Limb (tissue), 2 donors: ENCODE measurements around the gene ERVK3-1.
"Not testable (repeated sequence)": the region's sequence is repeated elsewhere in the genome, so short reads cannot be mapped to it uniquely, and the experiment has no call there.

Experiments
- DNase-seq, 2 donors: peaks; one replicate each; pipeline ENCODE4 v3.0.0-alpha.2; 2016; ENCODE audit errors: extremely low spot score in 2 of 2

ERVK3-1 gene, protein sequence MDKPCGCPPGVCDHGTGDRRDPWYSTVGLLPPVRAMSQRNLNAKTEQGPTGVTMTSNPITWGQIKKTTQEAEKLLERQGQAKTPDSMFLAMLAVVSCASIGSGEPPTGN

DNA sequence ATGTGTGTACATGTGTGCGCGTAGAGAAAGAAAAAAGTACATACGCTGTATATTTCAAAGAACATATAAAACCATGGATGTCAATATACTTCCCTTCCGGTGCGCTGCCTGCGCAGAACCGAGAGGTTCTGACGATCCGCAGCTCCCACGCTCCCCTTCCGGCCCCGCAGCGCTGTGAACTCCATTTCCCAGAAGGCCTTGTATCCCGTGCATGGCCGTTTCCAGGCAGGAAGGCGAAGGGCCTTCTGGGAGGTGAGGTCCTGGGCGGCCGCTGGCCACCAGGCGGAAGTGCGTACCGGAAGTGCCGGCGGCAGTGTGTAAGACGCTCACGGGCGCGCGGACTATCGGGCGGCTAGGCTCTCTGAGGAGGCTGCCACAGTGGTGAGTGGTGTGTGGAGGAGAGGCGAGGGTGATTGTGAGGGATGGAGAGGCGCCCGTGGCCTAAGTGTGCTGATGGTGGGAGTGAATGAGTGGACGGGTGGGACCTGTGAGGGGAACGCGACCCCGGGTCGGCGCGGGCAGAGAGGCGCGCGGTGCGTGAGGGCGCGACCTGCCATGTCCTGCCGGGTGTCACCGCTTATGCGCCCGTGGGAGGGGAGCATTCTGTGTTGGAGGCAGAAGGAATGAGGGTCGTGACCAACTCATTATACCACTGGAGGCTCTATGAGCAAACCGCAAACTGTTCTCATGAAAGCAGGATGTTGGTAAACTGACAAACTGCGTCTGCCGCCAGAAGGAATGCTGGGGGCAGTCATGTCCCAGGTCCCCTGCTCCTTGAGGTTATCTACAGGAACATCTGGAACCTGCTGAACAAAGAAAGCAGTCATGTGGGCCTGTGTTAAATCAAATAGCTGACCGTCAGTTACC is at the start of gene ERVK3-1:
ERVK3-1 (plus strand) TSS at position 313 of the 867 bp plus-strand sequence. CDS start 6,792 bp downstream, outside the sequence.
- DNase-seq = peak; percentile 95 to 97

- DNase-seq = not testable (repeated sequence)
These were observed 46.9 kb upstream of the ERVK3-1 start for GRCh38 chr19:58258259-58258658.

DNA sequence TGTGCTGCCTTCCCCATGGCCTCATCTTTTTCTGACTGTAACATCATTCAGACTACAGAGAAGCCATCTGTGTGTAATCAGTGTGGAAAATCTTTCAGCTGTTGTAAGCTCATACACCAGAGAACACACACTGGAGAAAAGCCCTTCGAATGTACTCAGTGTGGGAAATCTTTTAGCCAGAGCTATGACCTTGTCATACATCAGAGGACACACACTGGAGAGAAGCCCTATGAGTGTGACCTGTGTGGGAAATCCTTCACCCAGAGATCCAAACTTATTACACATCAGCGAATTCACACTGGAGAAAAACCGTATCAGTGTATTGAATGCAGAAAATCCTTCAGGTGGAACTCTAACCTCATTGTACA is 43.6 kb upstream of the ERVK3-1 start:
- DNase-seq = no peak

GRCh38 chr19:58261968-58262921 is 42.9 kb upstream of the ERVK3-1 start:
- DNase-seq = no peak

DNA sequence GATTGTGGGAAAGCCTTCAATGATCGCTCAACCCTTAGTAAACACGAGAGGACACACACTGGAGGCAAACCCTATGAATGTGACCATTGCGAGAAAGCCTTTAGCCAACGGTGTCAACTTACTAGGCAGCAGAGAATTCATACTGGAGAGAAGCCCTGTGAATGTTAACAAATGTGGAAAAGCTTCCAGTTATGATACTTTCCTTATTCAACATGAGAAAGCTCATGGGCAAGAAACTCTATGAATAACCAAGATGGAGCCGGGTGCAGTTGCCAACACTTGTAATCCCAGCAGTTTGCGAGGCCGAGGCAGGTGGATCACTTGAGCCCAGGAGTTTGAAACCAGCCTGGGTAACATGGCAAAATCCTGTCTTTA is 42.3 kb upstream of the ERVK3-1 start:
- DNase-seq = no peak

- DNase-seq = no peak
These were observed 40.1 kb upstream of the ERVK3-1 start for GRCh38 chr19:58265100-58265499.

- DNase-seq = no peak
These were observed 36.8 kb upstream of the ERVK3-1 start for GRCh38 chr19:58268344-58268743.

DNA sequence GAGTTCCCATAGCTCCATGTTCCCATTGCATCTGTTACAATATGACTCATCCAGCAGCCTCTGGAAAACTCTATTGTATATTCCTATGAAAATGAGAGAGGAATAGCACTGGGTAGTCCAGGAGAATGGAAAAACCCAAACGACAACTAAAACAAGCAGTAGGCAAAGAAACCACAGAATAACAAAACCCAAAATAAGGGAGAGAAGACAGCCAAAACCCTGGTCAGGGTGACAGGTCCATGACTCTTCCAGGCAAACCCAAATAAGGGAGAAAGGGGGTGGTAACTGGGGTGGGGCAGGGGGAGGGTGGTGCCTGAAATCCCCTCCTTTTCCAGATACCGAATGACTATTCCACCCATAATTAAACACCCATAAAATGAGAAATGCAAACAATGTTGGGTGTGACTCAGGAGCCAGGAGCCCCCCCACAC is 30.4 kb upstream of the ERVK3-1 start:
- no peak for DNase-seq

DNA sequence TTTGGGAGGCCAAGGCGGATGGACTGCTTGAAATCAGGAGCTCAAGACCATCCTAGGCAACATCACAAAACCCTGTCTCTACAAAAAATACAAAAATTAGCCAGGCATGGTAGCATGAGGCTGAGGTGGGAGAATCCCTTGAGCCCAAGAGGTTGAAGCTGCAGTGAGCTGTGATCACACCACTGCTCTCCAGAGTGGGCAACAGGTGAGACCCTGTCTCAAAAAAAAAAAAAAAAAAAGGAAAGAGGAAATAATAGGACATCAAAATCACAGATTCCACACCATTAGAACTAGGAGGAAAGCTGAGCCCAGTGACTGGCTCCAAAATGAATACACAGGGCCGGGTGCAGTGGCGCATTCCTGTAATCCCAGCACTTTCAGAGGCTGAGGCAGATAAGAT is 29.6 kb upstream of the ERVK3-1 start:
- DNase-seq = no peak

DNA sequence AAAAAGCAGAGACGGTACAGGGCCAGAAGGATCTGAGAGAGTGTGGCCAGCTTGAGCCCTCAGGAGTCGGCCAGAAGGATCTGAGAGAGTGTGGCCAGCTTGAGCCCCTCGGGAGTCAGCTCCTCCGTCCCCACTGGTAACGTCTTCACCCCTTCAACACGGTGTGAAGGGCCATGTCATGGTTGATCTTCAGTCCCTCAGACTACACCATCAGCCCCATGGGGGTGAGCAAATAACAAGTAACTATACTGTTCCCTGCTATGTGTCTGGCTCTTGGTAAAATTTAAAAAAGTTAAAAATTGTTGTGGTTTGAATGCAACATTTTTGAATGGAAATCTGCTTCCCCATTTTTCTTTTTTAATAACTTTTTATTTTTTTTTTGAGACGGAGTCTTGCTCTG is 28.0 kb upstream of the ERVK3-1 start:
- DNase-seq = no peak

GRCh38 chr19:58277748-58278540 is 27.2 kb upstream of the ERVK3-1 start:
- DNase-seq = no peak

GRCh38 chr19:58278541-58279041 is 26.6 kb upstream of the ERVK3-1 start, which contains the start of gene ZNF8:
Gene ZNF8 (plus strand): TSS chr19:58278955. CDS start chr19:58279082, 127 bp downstream.
- peak; percentile 98 to 99 for DNase-seq

- peak; percentile 38 to 82 for DNase-seq
These were observed 25.9 kb upstream of the ERVK3-1 start for GRCh38 chr19:58279042-58279924.

DNA sequence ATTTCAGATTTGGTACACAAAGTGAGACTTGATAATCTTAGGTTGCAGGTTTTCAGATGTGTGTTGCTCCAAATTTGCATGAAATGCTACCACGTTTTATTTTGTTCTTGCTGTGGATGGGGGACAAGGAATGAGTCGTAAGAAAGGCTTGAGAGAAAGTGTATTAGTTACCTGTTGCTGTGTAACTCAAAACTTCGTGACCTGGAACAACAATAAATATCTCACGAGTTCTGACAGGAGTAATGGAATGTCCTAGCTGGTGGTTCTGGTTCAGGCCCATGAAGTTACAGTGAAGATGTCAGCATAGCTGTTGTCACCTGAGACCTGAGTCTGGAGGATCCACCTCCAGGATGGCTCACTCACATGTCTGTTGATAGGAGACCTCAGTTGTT is 25.3 kb upstream of the ERVK3-1 start:
- DNase-seq = no peak

DNA sequence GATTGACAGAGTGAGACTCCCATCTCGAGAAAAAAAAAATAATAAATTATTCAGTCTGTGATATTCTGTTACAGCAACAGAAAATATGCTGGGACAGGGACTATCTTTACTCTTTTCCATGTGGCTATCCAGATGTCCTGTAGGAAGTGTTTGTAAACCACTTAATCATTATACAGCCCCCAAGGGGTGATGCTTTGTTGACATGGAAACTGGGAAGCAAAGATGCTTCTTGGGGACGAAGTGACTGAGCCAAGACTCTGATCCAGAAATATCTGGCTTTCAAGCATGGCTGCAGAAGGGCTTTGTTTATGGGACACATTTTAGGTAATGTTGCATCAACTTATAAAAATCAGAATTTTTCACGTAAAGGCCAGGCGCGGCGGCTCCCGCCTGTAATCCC is 21.0 kb upstream of the ERVK3-1 start:
- DNase-seq = no peak

- DNase-seq = no peak
These were observed 13.2 kb upstream of the ERVK3-1 start for GRCh38 chr19:58291943-58292342.

- DNase-seq = no peak
These were observed 10.3 kb upstream of the ERVK3-1 start for GRCh38 chr19:58294743-58295374.

- DNase-seq = no peak
These were observed 9.1 kb upstream of the ERVK3-1 start for GRCh38 chr19:58296104-58296503.

DNA sequence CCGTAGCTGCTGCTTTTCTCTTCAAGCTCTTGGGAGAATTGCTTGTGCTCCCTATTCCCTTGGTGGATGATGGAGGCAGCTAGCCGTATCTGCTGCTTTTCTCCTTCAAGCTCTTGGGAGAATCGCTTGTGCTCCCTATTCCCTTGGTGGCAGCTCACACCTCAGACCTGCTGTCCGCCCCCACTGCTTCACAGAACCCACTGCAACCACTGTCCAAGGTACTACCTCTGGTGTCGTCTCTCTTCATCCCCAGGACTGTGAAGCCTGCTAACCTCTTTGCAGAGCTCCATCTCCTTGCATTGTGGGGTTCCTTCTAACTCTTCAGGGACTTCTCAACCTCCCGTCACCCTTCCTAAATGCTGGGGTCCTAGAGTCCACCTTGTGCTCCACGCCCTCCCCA is 4.6 kb upstream of the ERVK3-1 start:
- no peak for DNase-seq
